HG03097 (cell line): ENCODE results near the gene CSAD.

Experiments used
- ATAC-seq: cut with Tn5 transposase; IDR thresholded peaks from one replicate; pipeline ENCODE4 v1.9.1; 2021; ENCODE audit not compliant: unreplicated experiment, low FRiP score

CSAD gene

DNA sequence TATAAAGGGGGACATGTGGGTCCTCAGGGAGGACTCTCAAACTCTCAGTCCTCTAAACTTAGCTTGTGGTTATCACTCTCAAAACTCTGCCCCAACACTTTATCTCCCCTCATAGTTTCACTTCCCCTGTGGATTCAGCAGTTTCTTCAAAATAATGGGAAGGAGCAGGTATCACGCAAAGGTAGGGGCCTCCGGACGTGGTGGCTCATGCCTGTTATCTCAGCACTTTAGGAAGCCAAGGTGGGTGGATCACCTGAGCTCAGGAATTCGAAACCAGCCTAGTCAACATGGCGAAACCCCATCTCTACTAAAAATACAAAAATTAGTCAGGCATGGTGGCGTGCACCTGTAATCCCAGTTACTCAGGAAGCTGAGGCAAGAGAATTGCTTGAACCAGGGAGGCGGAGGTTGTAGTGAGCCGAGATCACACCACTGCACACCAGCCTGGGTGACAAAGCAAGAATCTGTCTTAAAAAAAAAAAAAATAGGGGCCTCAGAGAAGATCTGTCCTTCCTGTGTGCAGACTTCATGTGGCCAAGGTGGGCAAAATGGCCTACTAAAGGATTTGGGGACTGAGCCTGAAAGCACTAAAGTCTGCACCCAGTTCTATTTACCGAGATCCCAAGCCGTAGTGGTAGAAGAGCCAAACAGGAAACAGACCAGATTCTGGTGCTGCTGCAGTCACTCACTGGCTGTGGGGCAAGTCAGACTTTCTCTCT lies 19.9 kb upstream of the CSAD start:
- ATAC-seq = no peak

- no peak for ATAC-seq
Measured at GRCh38 chr12:53200107-53200457, 19.4 kb upstream of the CSAD start.

DNA sequence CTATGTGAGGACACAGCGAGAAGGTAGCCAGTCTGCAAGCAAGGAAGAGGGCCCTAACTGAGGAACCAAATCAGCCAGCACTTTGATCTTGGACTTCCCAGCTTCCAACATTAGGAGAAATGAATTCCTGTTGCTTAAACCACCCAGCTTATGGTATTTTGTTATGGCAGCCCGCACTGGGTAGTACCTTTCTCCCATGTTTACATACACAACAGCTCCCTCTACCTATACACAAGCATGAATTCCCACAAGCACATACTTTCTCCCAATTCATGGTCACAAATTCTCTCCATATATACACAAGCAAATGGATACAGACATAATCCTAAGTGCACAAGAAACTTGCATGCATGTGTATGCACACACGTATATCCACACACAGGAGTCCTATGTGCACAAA lies 19.0 kb upstream of the CSAD start:
- ATAC-seq = no peak

- no peak for ATAC-seq
Measured at GRCh38 chr12:53198486-53199110, 17.9 kb upstream of the CSAD start.

GRCh38 chr12:53197011-53197640 lies 16.4 kb upstream of the CSAD start:
- ATAC-seq = no peak

GRCh38 chr12:53196486-53196885 lies 15.8 kb upstream of the CSAD start:
- ATAC-seq = no peak

- ATAC-seq = no peak
Measured at GRCh38 chr12:53195516-53196420, 15.0 kb upstream of the CSAD start.

- ATAC-seq = no peak
Measured at GRCh38 chr12:53194973-53195372, 14.2 kb upstream of the CSAD start.

- no peak for ATAC-seq
Measured at GRCh38 chr12:53193985-53194716, 13.4 kb upstream of the CSAD start.

- ATAC-seq = no peak
Measured at GRCh38 chr12:53193040-53193439, 12.3 kb upstream of the CSAD start.

GRCh38 chr12:53192531-53193021 lies 11.9 kb upstream of the CSAD start:
- no peak for ATAC-seq

GRCh38 chr12:53191885-53192530 lies 11.3 kb upstream of the CSAD start:
- ATAC-seq = no peak

DNA sequence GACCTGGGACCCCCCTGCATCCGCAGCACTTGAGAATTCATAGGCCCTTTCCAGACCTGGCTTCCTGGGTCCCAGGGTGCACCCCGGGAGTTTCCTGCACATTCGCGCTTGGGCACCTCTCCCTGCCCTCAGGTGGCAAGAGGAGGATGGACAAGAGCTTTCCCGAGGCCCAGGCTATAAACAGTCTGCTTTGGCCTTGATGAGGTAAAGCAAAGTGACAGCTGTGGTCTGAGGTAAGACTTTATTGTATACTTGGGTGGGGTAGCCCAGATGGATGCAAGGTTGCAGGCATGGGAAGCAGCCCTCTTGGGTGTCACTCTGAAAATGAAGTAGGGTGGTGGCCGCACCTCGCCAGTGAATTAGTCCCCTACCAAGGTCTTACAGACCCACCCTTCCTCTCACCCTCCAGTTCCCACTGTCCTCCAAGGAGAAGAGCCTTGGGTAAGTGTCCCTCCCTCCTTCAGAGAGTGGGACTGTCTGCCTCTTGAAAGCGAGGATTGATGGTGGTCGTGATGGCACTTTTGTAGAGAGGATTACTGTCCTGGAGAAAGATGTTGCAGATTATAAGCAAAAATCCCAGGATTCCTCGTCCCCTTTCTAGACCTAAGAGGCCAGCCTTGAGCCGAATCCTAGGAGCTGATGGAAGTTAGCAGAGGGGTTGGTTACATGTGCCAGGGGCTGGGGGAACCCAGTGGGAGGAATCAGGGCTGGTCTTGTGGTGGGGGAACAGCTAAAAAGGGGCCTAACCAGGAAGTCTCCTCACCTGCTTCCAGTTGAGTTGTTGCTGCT lies 10.6 kb upstream of the CSAD start:
- no peak for ATAC-seq

- no peak for ATAC-seq
Measured at GRCh38 chr12:53190108-53190729, 9.5 kb upstream of the CSAD start.

GRCh38 chr12:53187145-53187899 lies 6.6 kb upstream of the CSAD start:
- no peak for ATAC-seq

DNA sequence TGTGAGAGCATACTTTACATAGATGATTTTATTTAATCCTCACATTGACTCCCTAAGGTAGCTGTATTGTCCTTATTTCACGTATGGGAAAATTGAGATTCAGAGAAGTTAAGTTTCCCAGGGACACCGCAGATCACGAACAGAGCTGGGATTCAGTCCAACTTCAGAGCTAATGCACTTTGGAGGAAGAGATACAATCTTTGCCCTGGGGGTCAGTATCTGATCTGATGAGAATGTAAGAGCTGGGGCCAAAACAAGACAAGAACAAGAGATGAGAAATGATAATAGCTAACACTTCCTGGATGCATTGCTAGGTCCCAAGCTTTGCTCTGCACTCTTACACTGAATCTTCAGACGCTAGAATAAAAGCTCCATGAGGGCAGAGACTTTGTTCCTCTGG lies 6.0 kb upstream of the CSAD start:
- no peak for ATAC-seq

GRCh38 chr12:53185582-53186153 lies 4.9 kb upstream of the CSAD start:
- no peak for ATAC-seq
